Hypothalamus (tissue), 51 donors: Measurements from ENCODE around the gene DAPK3.
A peak's percentile ranks its signal among the peaks of the same experiment; 100 is the strongest.
"Not testable (repeated sequence)": the region's sequence is repeated elsewhere in the genome, so short reads cannot be mapped to it uniquely, and the experiment has no call there.

Source experiments
- DNase-seq, 51 donors: peaks; one replicate each; lab custom pipeline; 2025; lab: John Stamatoyannopoulos, UW

DAPK3 gene

GRCh38 chr19:3980353-3981251, 9.7 kb upstream of the DAPK3 start:
- DNase-seq, result no peak

- no peak for DNase-seq
Observed at GRCh38 chr19:3979674-3980352, 8.9 kb upstream of the DAPK3 start.

GRCh38 chr19:3979289-3979673, 8.4 kb upstream of the DAPK3 start:
- DNase-seq, result no peak

- no peak for DNase-seq
Observed at GRCh38 chr19:3978145-3978544, 7.2 kb upstream of the DAPK3 start.

- DNase-seq, result no peak
Observed at GRCh38 chr19:3977242-3978143, 6.6 kb upstream of the DAPK3 start.

- DNase-seq, result no peak
Observed at GRCh38 chr19:3976495-3977241, 5.8 kb upstream of the DAPK3 start.

GRCh38 chr19:3975637-3976087, 4.8 kb upstream of the DAPK3 start:
- DNase-seq, result no peak

GRCh38 chr19:3975144-3975543, 4.2 kb upstream of the DAPK3 start:
- no peak for DNase-seq

- no peak for DNase-seq
Observed at GRCh38 chr19:3970313-3970807, 539 bp downstream of the DAPK3 start.

- DNase-seq, result peak in 2 of 51 donors; percentile 13 to 35
Observed at GRCh38 chr19:3969435-3970312, 1.2 kb downstream of the DAPK3 start.

GRCh38 chr19:3968556-3969434, 2.1 kb downstream of the DAPK3 start:
- DNase-seq, result peak in 15 of 51 donors; percentile 4 to 78 (median 23)

GRCh38 chr19:3967983-3968382, 2.9 kb downstream of the DAPK3 start:
- DNase-seq, result not testable (repeated sequence)

GRCh38 chr19:3966051-3967017, 4.6 kb downstream of the DAPK3 start:
- no peak for DNase-seq

GRCh38 chr19:3964256-3965194, 6.4 kb downstream of the DAPK3 start:
- no peak for DNase-seq

- no peak for DNase-seq
Observed at GRCh38 chr19:3963458-3964255, 7.2 kb downstream of the DAPK3 start.
